HPDE6-E6E7 (cell line): Measurements from ENCODE around the gene ASB18.
A peak's percentile ranks its signal among the peaks of the same experiment; 100 is the strongest.

Experiments
- DNase-seq: peaks from one replicate; pipeline ENCODE4 v3.0.0; 2011; ENCODE audit warnings: missing footprints; ENCODE audit errors: extremely low spot score

The ASB18 gene

DNA sequence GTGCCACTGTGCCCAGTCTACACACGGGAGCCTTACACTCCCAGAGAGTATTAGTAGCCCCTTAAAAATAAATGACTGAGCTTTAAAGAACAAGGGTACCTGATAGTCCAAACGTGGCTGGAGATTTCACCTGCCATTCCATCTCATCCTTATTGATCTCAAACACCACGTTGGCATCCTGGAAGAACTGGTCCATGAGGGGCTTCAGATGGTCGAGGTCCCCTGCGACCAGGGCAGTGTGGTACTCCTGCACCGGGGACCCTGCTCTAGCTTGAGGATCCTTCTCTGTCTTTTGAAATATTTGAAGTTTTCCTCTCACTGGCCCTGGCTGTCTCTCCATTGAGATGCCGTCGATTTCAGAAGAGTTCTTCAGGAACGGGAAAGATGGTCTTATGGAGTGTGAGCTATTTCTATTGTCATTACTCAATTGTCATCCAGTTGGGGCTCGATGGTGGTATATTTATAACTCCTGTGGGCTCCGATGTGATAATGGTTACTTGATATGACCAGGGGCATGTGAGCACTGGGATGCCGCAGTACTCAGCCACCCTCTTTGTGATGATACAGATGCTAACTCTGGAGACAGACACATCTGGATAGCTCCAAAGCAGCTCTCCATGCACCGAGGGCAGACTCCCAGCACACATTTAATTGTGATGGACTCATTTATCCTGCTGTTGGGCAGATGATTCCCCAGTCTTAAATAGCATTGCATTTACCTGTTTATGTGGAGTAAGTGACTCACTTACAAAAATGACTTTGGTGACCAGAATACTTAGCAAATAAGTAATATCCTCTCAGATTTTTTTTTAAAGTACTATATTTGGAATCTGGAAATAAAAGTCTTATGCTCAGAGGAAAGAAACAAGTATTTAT lies 22.8 kb downstream of the ASB18 start:
- DNase-seq, result no peak

DNA sequence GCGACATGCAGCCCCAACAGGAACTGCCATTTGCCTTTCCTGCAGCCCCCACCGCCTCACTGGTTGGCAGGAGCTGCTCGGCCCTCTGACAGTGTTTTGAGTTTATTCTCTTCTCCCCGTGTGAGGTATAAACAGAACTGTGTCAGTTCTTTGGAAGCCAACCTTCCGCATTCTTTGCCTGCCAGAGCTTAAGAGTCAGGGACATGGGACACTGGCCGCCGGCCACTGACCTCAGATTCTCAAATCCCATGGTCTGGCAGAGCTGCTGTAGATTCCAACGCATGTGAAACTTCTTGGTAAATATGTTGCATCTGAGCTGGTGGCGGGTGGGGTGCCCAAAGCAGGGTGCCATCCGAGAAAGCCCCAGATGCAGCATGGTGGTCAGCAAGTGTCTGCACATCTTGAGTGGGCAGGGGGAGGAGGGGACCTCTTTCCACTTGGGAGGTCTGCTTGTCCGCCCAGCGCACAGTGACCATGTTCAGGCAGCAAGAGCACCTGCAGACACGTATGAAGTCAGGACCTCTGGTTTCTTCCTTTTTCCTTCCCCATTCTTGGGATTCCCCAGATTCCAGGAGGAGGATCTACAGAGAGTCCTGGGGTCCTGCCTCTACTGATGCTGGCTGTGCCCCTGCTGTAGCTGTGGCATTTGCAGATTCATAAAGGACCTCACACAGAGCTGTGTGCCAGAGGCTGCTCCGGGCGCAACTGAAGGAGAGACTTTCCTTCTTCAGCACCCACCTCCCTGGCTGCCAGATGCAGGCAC lies 23.8 kb downstream of the ASB18 start:
- DNase-seq, result no peak

DNA sequence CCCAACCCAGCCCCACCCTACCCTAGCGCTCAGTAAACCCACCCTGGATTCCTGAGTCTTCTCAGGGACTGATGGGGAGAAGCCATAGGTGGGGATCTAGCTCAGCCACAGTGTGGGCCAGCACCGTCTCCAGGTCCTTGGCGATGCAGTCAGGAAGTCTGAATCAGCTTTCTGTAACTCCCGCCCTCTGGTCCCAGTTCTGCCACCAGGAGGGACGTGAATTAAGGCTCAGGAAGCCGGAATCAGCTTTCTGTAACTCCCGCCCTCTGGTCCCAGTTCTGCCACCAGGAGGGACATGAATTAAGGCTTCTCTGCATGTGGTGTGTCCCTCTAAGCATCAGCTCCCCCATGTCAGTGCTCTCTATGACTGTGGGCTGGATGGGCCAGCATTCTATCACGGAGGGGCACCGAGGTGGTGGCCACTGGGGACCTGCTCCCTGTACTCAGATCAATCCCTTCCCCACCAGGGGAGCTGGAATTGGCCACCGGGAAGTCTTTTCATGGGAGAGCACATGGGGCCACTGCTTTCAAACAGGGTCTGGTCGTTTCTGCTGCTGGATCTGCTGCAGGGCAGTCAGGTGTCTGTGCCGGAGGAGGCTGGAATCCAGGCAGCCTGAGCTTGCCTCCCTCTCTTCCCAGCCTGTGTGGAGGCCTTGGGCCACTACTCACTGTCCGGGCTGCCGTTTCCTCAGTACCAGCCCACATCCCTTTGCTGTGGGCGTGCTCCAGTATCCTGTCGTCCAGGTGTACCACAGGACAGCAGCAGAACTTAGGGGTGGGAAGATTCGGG lies 24.7 kb downstream of the ASB18 start:
- DNase-seq, result no peak

DNA sequence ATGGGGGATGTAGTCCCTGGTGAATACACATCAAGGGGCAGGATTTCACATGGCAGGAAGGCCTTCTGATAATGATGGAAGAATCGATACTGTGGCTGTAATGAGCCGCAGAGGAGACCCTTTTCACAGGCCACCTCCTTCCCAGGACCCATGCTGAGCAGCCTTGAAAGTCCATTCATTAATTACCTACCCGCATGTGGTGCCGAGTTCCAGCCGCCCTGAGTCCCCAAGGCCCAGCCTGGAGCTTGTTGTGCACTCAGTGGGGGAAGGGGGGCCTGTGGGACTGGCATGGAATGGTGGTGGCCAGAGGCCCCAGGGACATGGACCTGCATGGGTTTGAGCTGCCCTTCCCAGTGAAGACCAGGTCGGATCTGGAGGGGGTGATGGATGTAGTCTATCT lies 25.5 kb downstream of the ASB18 start:
- no peak for DNase-seq

DNA sequence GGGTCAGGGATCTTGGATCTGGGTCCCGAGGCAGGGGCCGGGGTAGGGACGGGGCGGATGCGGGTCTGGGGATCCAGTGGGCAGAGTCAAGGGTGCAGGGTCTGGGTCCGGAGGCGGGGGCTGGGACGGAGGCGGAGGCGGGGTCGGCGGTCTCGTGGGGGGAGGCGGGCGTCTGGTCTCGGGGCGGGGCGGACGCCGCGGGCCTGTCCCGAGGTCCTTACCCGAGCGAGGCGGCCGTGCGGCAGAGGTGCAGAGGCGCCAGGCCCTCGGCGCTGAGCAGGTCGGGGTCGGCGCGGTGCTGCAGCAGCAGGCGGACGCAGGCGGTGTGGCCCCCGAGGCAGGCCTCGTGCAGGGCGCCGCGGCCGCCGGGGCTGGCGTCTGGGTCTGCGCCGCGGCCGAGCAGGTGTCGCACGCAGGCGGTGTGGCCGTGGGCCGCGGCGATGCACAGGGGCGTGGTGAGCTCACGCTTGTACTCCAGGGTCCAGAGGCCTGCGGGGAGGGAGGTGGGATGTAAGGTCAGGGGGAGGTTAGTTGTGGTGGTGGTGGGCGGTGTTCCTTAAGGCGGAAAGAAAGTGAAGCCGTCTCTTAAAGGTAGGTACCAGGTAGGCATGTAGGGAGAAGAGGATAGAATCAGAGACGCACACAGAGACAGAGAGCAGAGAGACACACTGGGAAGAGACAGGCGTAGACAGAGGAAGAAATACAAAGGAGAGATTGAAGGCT lies 26.6 kb downstream of the ASB18 start:
- DNase-seq, result no peak

DNA sequence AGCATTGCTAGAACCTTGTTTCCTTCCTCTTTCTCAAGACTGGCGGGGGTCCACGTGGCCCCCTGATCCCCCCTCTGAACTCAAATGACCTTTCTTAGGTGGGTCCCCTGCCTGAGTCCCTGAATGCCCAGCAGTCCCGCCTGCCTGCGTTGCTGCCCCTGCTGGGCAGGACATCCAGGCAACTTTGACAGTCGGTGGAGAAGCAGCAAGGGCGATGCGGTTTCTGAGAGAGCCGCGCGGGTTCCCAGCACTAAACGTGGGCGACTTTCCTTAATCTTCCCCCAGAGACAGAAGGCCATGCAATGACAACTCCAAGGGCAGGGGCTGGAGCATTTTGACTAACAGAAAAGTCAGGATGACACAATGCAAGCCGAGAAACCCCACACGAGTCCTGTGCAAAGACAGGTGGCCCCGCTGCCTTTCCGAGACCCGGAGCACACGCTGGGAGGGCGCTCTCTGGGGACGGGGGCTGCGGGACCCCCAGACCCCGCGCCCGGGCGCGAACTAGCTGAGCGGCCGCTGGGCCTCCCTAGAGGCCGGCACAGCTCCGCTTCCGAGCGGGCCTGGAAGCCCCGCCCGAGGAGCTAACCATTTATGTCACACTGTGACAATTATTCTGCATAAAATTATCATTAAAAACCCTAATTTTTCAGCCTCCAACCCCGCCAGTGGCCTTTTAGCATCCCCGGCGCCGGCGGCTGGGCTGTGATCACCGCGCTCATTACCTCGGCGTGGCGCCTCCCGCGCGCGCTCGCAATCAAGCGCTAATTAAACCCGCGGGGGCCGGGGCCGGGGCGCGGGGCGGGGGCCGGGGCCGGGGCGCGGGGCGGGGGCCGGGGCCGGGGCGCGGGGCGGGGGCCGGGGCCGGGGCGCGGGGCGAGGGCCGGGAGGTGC lies 27.4 kb downstream of the ASB18 start:
- DNase-seq, result no peak

DNA sequence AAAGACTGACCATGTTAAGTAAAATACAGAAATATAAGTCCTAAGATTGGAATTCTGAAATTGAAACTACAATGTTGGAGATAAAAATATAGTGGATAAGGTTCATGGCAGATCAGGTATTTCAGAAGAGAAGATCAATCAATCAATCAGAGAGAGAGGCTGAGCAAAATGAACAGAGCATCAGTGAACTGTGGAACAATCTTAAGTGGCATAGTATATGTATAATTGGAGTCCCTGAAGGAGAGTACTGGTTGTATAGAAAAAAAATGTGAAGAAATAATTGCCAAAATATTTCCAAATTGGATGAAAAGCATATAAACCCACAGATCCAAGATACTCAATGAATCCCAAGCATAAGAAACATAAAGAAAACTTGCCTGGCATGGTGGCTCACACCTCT lies 35.0 kb downstream of the ASB18 start:
- no peak for DNase-seq

DNA sequence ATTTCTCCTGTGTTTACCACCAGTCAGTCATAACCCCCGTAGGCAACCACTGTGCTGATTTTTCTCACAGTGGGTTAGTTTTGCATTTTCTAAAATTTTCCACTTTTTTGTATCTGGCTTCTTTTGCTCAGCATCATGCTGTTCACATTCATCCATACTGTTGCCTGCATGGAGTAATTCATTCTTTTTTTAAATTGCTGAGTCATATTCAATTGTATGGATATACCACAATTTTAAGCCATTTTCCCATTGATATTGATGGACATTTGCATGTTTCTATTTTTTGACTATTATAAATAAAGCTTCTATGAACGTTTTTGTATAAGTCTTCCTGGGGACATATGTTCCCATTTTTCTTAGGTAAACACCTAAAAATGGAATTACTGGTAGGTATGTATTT lies 40.5 kb downstream of the ASB18 start:
- no peak for DNase-seq

DNA sequence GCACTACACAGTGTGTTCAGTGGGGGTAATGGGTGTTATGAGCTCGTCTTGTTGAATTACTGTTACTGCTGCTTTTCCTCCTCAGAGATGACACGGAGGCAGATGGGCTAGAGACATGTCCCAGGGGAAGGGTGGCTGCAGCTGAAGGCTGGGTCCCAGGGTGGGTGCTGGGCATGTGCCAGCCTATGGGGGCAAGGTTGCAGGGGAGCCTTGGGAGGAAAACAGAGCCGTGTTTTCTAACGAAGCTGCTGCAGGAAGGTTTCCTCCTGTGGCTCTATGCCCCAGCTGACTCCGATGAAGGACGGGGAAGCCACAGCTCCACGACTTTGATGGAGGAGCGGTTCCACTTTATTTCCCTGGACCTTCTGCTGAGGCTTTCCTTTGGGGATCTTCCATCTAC lies 42.4 kb downstream of the ASB18 start:
- no peak for DNase-seq

DNA sequence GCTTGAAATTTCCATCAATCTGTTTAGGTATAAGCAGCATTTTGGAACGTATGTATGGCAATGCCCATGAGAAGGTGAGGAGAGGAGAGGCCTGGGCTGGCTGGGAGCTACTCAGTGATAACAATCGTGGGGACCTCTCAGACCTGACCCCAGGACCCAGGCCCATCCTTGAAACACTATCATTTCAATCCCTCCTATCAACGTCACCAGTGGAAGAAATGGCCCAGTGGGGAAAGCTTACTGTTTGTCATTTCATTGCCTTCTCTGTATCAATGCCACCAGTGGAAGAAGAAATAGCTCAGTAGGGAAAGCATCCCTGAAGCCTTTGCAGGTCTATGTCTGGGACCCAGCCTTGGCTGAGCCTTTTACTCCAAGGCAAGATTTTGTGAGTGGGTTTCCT lies 44.8 kb downstream of the ASB18 start:
- no peak for DNase-seq

DNA sequence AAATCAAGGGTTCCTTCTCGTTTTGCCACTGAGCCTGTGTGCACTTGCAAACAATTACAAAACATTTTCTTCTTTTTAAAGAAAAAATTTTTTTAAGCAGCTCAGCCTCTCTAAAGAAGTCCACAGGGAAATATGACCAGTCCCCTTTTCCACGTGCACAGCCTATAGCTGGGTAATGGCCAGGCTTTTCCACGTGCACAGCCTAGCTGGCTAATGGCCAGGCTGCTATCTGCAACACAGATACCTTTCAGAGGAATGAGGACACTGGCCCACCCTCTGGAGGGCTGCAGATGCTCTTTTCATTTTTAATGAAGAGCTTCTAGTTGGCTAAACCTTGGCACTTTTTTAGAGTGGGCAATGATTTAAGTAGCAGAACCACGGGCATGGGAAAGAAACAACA lies 46.3 kb downstream of the ASB18 start:
- no peak for DNase-seq

DNA sequence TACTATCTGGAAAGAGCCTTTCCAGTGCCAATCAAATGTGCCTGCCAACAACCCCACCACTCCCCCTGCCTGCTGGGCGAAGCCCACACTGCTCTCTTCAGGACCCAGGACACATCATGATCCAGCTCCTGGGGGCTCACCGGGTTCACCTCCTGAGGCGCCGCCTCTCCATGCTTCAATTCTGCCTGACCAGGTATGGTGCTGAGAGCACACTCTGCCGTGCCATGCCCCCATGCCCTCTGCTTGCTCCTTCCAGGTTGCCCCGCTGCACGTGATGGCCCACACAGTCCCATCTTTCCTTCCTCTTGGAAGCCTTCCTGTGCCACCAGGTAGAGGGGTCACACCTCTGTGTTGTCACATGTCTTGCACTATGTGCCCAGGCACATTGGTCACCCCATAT lies 47.5 kb downstream of the ASB18 start:
- DNase-seq, result no peak

DNA sequence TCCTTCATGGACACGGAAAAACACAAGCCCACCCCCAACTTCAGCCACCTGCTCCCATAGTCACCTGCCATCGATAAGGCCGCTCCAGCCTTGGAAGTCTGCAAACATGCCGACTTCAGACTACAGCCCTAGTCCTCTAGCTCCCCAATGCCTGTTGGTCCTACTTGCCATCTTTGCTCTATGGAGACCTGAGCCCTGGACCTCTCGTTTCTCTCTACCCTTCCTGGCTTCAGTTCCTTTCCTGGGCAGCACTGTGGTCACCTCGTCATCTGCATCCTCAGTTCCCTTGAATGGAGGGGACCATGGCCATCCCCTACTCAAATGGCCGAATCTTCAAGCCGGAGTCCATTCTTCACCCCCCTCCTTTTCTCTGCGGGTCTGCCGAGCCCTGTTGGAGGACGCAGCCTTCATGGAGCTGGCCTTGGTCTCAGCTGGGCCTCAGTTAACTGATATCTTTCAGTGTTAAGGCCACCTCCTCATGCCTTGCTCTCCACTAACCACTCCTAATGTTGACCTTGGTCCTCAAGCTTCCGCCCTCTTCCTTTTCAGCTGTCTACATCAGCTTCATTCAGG lies 48.4 kb downstream of the ASB18 start:
- DNase-seq, result no peak

DNA sequence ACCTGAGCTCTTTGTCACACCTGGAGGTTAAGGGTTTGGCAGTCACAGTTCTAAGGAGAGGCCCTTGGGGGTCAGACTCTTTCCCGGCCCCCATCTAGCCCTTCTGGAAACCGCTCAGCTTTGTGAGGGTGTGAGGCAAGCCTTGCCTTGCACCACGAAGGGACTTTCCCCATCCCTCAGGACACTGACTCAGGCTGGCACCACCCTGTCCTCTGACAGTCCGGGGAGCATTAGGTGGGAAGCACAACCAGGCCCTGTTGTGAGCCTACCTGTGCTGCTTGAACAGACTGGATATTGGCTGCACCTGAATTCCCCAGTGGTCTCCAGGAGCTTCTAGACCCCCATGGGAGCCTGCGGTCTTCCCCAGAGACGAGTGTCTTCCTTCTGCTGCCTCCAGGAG lies 49.0 kb downstream of the ASB18 start:
- DNase-seq, result peak; percentile 49

DNA sequence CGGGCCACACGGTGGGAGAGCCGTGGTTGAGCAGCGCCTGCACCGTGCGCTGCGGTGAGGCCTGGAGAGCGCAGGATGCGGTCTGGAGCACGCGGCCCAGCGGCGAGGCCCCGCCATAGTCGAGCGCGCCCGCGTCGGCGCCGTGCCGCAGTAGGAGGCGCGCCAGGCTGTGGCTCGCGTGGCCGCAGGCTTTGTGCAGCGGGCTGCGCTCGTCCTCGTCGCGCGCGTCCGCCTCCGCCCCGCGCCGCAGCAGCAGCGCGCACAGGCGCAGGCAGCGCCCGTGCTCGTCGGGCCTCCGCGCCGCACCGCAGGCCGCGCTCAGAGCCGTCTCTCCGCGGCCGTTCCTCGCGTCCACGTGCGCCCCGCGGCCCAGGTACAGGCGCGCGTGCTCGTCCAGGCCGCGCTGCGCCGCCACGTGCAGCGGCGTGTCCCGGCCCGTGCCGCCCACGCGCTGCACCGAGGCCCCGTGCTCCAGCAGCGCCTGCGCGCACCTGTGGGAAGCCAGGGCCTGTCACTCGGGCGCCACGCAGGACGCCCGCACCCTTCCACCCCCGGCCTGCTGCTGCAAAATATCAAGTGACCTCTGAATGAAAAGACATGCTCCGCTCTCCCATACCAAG lies 49.7 kb downstream of the ASB18 start:
- no peak for DNase-seq

DNA sequence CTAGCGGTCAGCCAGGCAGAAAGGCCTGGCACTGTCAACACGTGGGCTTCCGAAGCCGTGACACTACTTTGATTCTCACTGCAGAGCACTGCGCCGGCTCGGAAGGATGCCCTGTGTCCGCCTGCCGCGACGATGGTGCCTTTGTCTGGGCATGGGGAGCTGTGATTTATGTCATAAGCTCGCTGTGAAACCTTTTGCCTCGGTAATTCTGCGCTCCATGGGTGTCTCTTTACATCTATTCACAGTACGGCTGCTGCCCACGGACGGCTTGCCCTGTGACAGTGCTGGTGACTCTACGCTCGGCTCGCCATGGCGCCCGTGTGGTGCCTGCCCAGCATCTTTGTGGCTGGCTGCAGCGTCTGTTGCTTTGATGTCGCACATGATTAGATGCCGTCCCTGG lies 52.9 kb downstream of the ASB18 start:
- no peak for DNase-seq

DNA sequence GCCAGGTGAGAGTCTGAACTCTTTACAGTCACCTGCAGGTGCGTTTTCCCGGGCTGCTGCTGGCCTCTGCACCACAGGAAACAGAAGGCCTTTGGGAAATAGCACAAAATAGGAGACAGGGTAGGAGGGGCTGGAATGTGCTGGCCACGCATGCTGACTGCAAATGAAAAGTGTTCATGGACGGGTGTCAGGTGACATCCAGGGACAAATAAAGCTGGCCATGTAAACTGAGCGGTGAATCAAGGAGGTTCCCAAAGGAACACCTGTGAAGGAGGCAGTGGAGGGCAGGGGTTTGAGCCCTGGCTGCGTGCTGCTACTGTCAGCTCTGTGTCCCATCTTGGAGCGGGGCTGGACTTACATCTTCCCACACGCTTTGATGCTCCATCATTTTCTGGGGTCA lies 53.7 kb downstream of the ASB18 start:
- no peak for DNase-seq

DNA sequence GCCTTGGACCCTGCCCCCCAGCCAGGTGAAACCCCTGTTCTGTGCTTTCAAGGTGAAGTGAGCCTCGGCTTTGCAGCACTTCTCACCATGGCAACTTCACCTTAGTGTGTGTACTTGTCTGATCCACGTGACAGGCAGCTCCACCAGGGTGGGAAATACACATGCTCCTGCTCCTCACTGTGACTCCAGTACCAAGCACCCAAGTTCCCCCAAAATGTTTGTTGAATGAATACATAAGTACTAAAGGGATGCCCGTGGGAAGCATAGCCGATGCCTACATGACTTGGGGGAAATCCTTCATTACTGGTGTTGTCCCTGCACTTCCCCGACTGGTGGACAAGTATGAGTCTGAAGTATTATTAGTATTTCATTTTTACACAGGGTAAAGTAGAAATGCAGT lies 54.2 kb downstream of the ASB18 start:
- no peak for DNase-seq

DNA sequence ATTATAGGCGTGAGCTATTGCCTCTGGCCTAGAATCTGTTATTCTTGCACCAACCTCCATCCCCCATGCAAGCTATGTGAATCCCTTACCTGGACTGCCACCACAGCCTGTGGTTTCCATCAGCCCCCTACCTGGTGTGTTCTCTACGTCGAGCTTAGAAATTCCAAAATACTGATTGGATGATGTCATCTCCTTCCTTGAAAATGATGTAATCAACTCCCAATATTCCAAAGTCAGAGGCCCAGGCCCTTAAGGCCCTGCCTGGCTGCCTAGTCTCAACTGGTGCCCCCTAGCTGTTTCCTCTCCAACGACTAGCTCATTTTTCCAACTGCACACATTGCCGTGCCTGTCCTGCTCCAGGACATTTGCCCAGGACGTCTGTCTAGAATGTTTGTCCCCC lies 54.7 kb downstream of the ASB18 start:
- DNase-seq, result no peak
